ENCODE measurements around the gene GSC2. TPM values are rescaled to one million over a fixed set of nuclear protein-coding genes. Genes with fewer than 3 reads are reported as not detected.

The GSC2 gene
- total RNA-seq, 2 experiments from 2014 or later = not detected

GRCh38 chr22:19111140-19111539 is 39.0 kb downstream of the GSC2 start:
- H3K9me3 Mint-ChIP-seq = no peaks in the 10 kb centered on the region
- Histone ChIP-seq H3K36me3 (ENCODE audit: insufficient read depth, low read length) (peaks cover 17% of the 10 kb centered on the region), H3K9me3 (ENCODE audit: control insufficient read depth in 1 of 2, insufficient read depth in 1 of 2, low read length in 2 of 2) (no peaks in the 10 kb centered on the region), H3K4me1 (ENCODE audit: insufficient read depth, low read length) (peaks cover 75% of the 10 kb centered on the region), H3K27me3 (ENCODE audit: control insufficient read depth in 1 of 2, insufficient read depth in 2 of 2, low read length in 2 of 2) (no peaks in the 10 kb centered on the region), H3K4me3 (ENCODE audit: low read length) (no peak overlapping the region), H3K27ac (ENCODE audit: low read depth in 1 of 2, low read length in 2 of 2) (peak overlapping the region; percentile 85 to 90)
- no peaks in the 10 kb centered on the region for H3K27me3 Mint-ChIP-seq
- H3K4me3 Mint-ChIP-seq = peak overlapping the region; percentile 64
- POLR2A ChIA-PET = interaction anchor here (0.8 to 3.7 kb wide), 6 partner anchors 9 to 181 kb away, joined by 3 to 79 read pairs (median 4); partner anchors contain the start of genes DGCR2, ESS2 and SLC25A1
- H3K4me1 Mint-ChIP-seq (ENCODE audit: low read depth) = peaks cover 84% of the 10 kb centered on the region
- no peak for TF ChIP-seq CTCF (IDR thresholded peaks at IDR 0.05)
- DNase-seq (peak in 2 of 14 experiments; percentile 11 to 36), ATAC-seq (ENCODE audit: poor library complexity) (no peak)
- CTCF ChIA-PET = interaction anchor here (2.4 to 2.5 kb wide), 2 partner anchors 10 to 33 kb away, joined by 19 read pairs; partner anchors contain the start of genes DGCR2 and ESS2
- intact Hi-C loops (cut with DNase I, micrococcal nuclease) = no loop called here
- H3K27ac Mint-ChIP-seq = peak overlapping the region; percentile 86
- H3K36me3 Mint-ChIP-seq (ENCODE audit: low read depth) = peaks cover 25% of the 10 kb centered on the region

GRCh38 chr22:19110646-19111045 is 39.4 kb downstream of the GSC2 start:
- H3K27me3 Mint-ChIP-seq = no peaks in the 10 kb centered on the region
- peaks cover 27% of the 10 kb centered on the region for H3K36me3 Mint-ChIP-seq (ENCODE audit: low read depth)
- no peaks in the 10 kb centered on the region for H3K9me3 ChIP-seq (ENCODE audit: control insufficient read depth in 1 of 2, insufficient read depth in 1 of 2, low read length in 2 of 2)
- intact Hi-C loops (cut with DNase I, micrococcal nuclease) = no loop called here
- ChIA-PET CTCF (interaction anchor here (2.4 to 2.5 kb wide), 2 partner anchors 11 to 34 kb away, joined by 19 read pairs; partner anchors contain the start of genes DGCR2 and ESS2), POLR2A (interaction anchor here (0.9 to 3.7 kb wide), 5 partner anchors 9 to 182 kb away, joined by 3 to 79 read pairs (median 4); partner anchors contain the start of genes DGCR2, ESS2 and SLC25A1)
- peaks cover 74% of the 10 kb centered on the region for H3K4me1 ChIP-seq (ENCODE audit: insufficient read depth, low read length)
- H3K9me3 Mint-ChIP-seq = no peaks in the 10 kb centered on the region
- H3K27me3 ChIP-seq (ENCODE audit: control insufficient read depth in 1 of 2, insufficient read depth in 2 of 2, low read length in 2 of 2) = no peaks in the 10 kb centered on the region
- peak overlapping the region; percentile 86 for H3K27ac Mint-ChIP-seq
- H3K4me3 Mint-ChIP-seq = peak overlapping the region; percentile 64
- peaks cover 84% of the 10 kb centered on the region for H3K4me1 Mint-ChIP-seq (ENCODE audit: low read depth)
- no peak for ATAC-seq (ENCODE audit: poor library complexity)
- no peak for DNase-seq
- H3K4me3 ChIP-seq (ENCODE audit: low read length) = no peak overlapping the region
- peak overlapping the region; percentile 85 to 90 for H3K27ac ChIP-seq (ENCODE audit: low read depth in 1 of 2, low read length in 2 of 2)
- peaks cover 14% of the 10 kb centered on the region for H3K36me3 ChIP-seq (ENCODE audit: insufficient read depth, low read length)
- TF ChIP-seq CTCF (IDR thresholded peaks at IDR 0.05) = no peak

- no peaks in the 10 kb centered on the region for H3K27me3 ChIP-seq (ENCODE audit: control insufficient read depth in 1 of 2, insufficient read depth in 2 of 2, low read length in 2 of 2)
- H3K4me1 ChIP-seq (ENCODE audit: insufficient read depth, low read length) = peaks cover 68% of the 10 kb centered on the region
- Mint-ChIP-seq H3K4me1 (ENCODE audit: low read depth) (peaks cover 80% of the 10 kb centered on the region), H3K4me3 (peak overlapping the region; percentile 84), H3K27me3 (no peaks in the 10 kb centered on the region), H3K27ac (peak overlapping the region; percentile 86), H3K9me3 (no peaks in the 10 kb centered on the region), H3K36me3 (ENCODE audit: low read depth) (peaks cover 23% of the 10 kb centered on the region)
- H3K4me3 ChIP-seq (ENCODE audit: low read length) = peak overlapping the region; percentile 40
- intact Hi-C loops (cut with DNase I, micrococcal nuclease) = no loop called here
- H3K36me3 ChIP-seq (ENCODE audit: insufficient read depth, low read length) = peaks cover 8% of the 10 kb centered on the region
- CTCF ChIA-PET = interaction anchor here (2.4 to 2.5 kb wide), 2 partner anchors 11 to 34 kb away, joined by 19 read pairs; partner anchors contain the start of genes DGCR2 and ESS2
- DNase-seq (peak in 2 of 14 experiments; percentile 13 to 44), ATAC-seq (ENCODE audit: poor library complexity) (peak; percentile 4)
- no peak for TF ChIP-seq CTCF (IDR thresholded peaks at IDR 0.05)
- H3K9me3 ChIP-seq (ENCODE audit: control insufficient read depth in 1 of 2, insufficient read depth in 1 of 2, low read length in 2 of 2) = no peaks in the 10 kb centered on the region
- POLR2A ChIA-PET = interaction anchor here (1.0 to 3.7 kb wide), 4 partner anchors 8 to 68 kb away, joined by 3 to 79 read pairs (median 14); partner anchors contain the start of genes DGCR2, ESS2 and SLC25A1
- H3K27ac ChIP-seq (ENCODE audit: low read depth in 1 of 2, low read length in 2 of 2) = peak overlapping the region; percentile 85 to 90
Measured at GRCh38 chr22:19110064-19110458, 40.0 kb downstream of the GSC2 start.

Measured in CD4-positive, alpha-beta T cell (primary cell).